Regular cardiac myocyte (primary cell): ENCODE results near the gene NKRF. TPM values are rescaled to one million over a fixed set of nuclear protein-coding genes. Genes with fewer than 3 reads are reported as not detected.

ENCODE experiments used
- total RNA-seq: library from RNA; depleted of rRNA; stranded (reverse); fragments of >200 nt; gene quantifications from 2 replicates; pipeline ENCODE4 v1.2.3, GENCODE V29; 2014

NKRF gene
- total RNA-seq: 4.8 and 5.4 TPM in 2 replicates

DNA sequence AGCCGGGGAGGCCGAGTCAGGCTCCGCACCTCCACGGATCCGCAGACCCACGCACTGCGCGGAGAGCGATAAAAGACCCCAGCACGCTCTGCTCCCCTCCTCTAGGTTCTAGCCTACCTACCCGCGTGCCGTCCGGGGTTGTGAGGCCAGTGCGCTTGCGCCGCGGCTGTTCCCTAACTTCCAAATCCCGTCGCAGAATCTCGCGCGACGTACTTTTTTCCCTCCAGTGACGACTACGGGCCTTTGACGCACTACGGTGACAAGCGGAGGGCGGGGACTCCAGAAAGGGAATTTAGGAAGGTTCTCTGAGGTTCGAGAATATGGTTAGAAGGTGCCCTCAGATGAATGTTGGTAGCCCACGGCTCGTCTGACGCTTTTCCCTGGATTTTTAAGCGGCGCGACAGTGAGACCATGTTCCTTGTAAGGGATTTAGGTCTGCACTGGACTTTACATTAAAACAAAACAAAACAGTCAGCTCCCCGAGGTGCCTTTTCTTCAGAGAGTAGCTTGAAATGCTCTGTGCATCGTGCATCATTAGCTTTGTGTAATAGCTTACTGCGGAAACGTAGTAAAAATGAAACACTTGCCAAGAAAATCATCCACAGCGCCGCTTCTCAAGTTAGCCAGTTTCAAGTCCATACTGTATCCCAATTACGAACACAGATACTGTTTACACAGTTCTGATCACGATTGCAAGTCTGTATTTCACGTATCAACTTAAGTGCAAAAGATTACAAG is at the start of gene NKRF:
Gene NKRF, minus strand, starts transcription at position 145 of the 738 bp plus-strand sequence.

DNA sequence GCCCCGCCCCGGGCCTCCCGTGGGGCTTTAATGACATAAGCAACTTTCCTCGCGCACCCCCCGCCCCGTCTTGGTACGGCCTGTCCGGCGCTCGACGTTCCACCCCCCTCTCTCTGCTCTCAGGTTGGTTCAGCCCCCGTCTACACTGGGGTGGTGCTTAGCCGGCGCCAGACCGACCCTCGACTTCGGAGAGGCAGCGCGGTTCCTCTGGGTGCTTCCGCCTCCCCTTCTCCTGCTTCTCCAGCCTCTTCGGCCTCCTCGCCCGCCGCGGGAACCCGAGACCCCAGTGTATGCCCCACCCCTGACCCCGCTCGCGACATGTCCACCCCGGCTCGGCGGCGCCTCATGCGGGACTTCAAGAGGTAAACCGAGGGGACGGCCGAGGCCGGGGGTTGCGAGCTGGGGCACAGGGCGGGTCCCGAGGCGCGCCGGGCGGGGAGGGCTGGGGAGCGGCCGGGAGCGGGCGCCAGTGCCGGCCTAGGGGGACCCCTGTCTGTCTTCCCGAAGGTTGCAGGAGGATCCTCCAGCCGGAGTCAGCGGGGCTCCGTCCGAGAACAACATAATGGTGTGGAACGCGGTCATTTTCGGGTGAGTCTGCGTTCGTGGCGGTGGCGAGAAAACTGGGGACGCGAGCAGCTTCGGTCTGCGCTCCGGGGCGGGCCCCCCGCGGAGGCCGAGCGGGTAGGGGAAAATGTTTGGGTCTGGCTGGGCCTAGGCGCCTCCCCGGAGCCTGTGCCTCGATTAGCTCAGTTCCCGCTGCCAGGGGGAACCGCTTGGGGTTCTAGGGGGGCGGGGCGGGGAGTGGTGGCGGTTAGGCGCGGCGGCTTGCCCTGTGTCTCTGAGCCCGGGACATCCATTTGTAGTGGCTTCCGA is 31.6 kb downstream of the NKRF start, which contains the start of gene UBE2A:
Gene UBE2A, plus strand, starts transcription at position 170 of the 873 bp plus-strand sequence. Its CDS starts 149 bp downstream, at position 319.

DNA sequence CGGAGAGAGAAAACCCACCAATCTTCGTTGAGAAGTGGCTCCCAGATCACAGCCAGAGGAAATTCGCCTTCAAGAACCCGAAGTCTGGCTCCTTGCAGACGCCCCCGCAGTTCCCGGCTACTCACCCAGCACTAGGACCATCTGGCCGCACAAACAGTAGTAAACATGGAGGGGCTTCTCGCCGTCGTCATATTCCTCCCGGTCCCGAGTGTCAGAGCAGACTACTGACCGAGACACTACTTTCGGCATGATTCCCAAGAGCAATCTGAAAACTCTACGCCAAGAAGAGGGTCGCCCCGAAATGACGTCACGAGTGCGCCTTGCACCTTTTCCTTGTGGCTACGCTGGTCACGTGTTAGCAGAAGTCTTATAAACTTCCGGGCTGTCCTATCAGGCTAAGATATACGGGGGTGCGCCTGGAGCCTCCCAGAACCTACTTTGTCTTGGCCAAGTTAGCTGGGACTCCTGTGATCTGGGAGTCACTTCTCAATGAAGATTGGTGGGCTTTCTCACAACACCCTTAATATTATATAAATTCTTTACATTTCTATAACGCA is 41.0 kb downstream of the NKRF start, which contains the start of gene STEEP1:
Gene STEEP1, minus strand, starts transcription at position 303 of the 557 bp plus-strand sequence. Its CDS starts 54 bp downstream, at position 249.

Other genes starting within 250 kb of the NKRF start
- 23.8 and 24.8 TPM in 2 replicates for gene SLC25A43, start 207.1 kb downstream of the NKRF start, total RNA-seq
- 121 and 417 TPM in 2 replicates for gene SLC25A5, start 138.0 kb downstream of the NKRF start, total RNA-seq
- 39.2 and 44.1 TPM in 2 replicates for gene STEEP1, start 41.0 kb downstream of the NKRF start, total RNA-seq
- 24.0 and 29.3 TPM in 2 replicates for gene UBE2A, start 31.9 kb downstream of the NKRF start, total RNA-seq
- gene SEPTIN6, start 86.7 kb upstream of the NKRF start, total RNA-seq: 13.0 and 17.5 TPM in 2 replicates
- gene SOWAHD, start 152.2 kb upstream of the NKRF start, total RNA-seq: 0.28 TPM in 1 of 2 replicates, not detected in the other
- 5,330 and 10,791 TPM in 2 replicates for gene RPL39, start 185.2 kb upstream of the NKRF start, total RNA-seq
- 0.85 and 1.5 TPM in 2 replicates for gene UPF3B, start 246.5 kb upstream of the NKRF start, total RNA-seq